Measurements from ENCODE around the gene TNN.

The TNN gene

DNA sequence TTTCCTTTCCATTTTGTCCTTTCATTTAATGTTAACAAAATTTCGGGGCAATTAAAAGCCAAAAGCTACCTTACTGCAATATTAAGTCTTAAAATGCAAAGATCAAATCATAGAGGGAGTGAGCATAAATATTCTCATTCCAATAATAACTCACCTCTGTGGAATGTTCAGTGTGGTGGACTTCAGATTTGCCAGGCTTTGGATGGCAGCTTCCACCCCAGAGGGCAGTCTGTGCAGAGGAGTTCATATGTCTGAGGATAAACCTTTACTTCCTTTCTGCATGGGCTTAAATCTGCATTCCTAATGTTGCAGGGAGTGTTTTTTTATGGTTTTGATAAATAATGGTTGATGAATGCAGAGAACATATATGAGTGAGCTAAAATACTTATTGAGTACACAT is 108.6 kb downstream of the TNN start:
- TF ChIP-seq GABPA (IDR thresholded peaks at IDR 0.05; ENCODE audit: low read depth), result no peak
- TF ChIP-seq SPI1 (IDR thresholded peaks at IDR 0.05; ENCODE audit: borderline replicate concordance, low read depth), result no peak
- TF ChIP-seq, protein P1, sequence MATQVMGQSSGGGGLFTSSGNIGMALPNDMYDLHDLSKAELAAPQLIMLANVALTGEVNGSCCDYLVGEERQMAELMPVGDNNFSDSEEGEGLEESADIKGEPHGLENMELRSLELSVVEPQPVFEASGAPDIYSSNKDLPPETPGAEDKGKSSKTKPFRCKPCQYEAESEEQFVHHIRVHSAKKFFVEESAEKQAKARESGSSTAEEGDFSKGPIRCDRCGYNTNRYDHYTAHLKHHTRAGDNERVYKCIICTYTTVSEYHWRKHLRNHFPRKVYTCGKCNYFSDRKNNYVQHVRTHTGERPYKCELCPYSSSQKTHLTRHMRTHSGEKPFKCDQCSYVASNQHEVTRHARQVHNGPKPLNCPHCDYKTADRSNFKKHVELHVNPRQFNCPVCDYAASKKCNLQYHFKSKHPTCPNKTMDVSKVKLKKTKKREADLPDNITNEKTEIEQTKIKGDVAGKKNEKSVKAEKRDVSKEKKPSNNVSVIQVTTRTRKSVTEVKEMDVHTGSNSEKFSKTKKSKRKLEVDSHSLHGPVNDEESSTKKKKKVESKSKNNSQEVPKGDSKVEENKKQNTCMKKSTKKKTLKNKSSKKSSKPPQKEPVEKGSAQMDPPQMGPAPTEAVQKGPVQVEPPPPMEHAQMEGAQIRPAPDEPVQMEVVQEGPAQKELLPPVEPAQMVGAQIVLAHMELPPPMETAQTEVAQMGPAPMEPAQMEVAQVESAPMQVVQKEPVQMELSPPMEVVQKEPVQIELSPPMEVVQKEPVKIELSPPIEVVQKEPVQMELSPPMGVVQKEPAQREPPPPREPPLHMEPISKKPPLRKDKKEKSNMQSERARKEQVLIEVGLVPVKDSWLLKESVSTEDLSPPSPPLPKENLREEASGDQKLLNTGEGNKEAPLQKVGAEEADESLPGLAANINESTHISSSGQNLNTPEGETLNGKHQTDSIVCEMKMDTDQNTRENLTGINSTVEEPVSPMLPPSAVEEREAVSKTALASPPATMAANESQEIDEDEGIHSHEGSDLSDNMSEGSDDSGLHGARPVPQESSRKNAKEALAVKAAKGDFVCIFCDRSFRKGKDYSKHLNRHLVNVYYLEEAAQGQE (IDR thresholded peaks at IDR 0.05; ENCODE audit: insufficient replicate concordance, low read depth), result no peak
- no peak for TF ChIP-seq POLR2AphosphoS5 (IDR thresholded peaks at IDR 0.05; ENCODE audit: low read depth)
- TF ChIP-seq, protein P2, sequence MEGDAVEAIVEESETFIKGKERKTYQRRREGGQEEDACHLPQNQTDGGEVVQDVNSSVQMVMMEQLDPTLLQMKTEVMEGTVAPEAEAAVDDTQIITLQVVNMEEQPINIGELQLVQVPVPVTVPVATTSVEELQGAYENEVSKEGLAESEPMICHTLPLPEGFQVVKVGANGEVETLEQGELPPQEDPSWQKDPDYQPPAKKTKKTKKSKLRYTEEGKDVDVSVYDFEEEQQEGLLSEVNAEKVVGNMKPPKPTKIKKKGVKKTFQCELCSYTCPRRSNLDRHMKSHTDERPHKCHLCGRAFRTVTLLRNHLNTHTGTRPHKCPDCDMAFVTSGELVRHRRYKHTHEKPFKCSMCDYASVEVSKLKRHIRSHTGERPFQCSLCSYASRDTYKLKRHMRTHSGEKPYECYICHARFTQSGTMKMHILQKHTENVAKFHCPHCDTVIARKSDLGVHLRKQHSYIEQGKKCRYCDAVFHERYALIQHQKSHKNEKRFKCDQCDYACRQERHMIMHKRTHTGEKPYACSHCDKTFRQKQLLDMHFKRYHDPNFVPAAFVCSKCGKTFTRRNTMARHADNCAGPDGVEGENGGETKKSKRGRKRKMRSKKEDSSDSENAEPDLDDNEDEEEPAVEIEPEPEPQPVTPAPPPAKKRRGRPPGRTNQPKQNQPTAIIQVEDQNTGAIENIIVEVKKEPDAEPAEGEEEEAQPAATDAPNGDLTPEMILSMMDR (IDR thresholded peaks at IDR 0.05; ENCODE audit: insufficient read depth, low read length), result no peak
- no peak for DNase-seq (ENCODE audit: low read depth in 1 of 2, low spot score in 1 of 2)

DNA sequence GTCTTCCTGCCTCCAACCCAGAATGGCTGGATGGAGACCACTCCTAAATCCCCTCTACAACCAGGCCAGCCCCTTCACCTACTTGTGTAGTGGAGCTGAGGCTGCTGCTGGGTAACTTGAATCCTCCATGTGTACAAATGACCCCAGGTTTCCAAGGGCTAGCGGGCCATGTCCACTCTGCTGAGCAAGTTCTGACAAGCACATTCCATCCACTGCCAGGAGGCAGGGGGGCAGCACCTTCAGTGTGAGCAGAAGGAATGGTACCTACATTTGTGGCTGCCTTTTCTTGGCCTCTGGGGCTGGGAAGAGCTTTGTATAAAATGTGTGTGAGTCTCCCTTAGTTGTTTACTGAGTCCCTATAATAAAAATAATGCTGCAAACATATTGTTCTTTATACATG is 110.4 kb downstream of the TNN start:
- Histone ChIP-seq H3K4me3 (replicated peaks; ENCODE audit: insufficient read depth, low read length) (no peak overlapping the region), H3K27ac (replicated peaks) (no peak overlapping the region), H3K27me3 (ENCODE audit: insufficient read depth, poor library complexity, severe bottlenecking) (peaks cover 4% of the 10 kb centered on the region)
- TF ChIP-seq, protein P2 (IDR thresholded peaks at IDR 0.05; ENCODE audit: insufficient read depth, low read length), result no peak
- no peak for TF ChIP-seq POLR2AphosphoS5 (IDR thresholded peaks at IDR 0.05; ENCODE audit: low read depth)
- no peak for DNase-seq (ENCODE audit: low read depth in 1 of 2, low spot score in 1 of 2)

More for the DNA sequence above, 108.6 kb downstream of the TNN start:
- Histone ChIP-seq H3K4me3 (replicated peaks; ENCODE audit: insufficient read depth, low read length) (no peak overlapping the region), H3K27ac (replicated peaks) (no peak overlapping the region), H3K27me3 (ENCODE audit: insufficient read depth, poor library complexity, severe bottlenecking) (no peaks in the 10 kb centered on the region)

DNA sequence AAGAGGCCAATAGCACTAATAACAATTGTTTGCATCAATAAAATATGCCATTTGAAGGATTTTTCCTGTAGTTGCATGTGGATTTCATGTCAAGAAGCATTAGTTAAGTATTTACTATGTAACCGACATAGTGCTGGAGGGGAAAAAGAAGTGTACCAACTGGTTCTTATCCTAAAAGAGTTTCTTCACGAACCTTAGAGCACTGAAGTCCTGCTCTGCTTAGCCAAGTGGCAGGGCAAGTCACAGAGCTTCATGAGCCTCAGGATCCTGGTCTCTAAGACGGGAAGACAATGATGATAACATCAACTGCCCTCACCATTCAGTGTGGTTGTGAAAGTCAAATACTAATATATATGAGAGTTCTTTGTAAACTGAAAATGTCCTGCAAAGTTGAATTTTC is 110.8 kb downstream of the TNN start:
- TF ChIP-seq, protein P1 (IDR thresholded peaks at IDR 0.05; ENCODE audit: insufficient replicate concordance, low read depth), result no peak
- TF ChIP-seq GABPA (IDR thresholded peaks at IDR 0.05; ENCODE audit: low read depth) (no peak), POLR2AphosphoS5 (IDR thresholded peaks at IDR 0.05; ENCODE audit: low read depth) (no peak), SPI1 (IDR thresholded peaks at IDR 0.05; ENCODE audit: borderline replicate concordance, low read depth) (no peak)
- TF ChIP-seq, protein P2 (IDR thresholded peaks at IDR 0.05; ENCODE audit: insufficient read depth, low read length), result no peak
- no peak for DNase-seq (ENCODE audit: low read depth in 1 of 2, low spot score in 1 of 2)
- H3K27ac ChIP-seq (replicated peaks), result no peak overlapping the region
- peaks cover 4% of the 10 kb centered on the region for H3K27me3 ChIP-seq (ENCODE audit: insufficient read depth, poor library complexity, severe bottlenecking)
- no peak overlapping the region for H3K4me3 ChIP-seq (replicated peaks; ENCODE audit: insufficient read depth, low read length)

DNA sequence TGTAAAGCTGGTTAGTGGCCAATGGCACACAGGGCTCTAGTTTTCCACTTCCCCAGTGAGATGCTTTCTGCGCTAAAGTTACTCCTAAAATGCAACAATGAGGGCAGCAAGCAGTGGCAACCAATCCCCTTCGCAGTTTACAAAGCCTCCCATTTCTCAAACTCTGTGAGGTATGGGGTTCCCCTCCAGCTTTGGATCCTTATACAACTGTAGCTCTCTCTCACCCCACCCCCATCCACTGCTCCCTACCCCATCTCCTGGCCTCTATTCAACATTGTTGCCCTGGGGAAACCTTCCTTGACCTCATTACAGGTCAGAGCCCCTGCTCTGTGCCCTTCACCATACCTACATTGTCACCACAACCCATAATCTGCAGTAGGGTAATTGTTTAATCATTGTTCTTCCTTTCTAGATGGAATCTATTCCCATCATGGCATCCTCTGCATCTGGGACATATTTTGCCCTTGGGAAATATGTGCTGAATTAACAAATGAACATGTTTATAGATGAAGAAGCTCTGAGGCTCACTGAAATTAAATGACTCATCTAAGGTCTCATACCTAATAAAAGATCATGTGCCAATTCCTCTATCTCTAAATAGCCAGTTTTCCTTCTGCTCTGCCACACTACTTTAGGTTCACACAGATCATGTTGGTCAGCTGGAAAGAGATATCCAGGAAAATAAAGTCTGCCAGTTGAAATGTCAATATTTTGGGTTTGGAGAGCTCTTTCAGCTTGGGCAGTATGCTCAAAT is 112.4 kb downstream of the TNN start:
- peaks cover 4% of the 10 kb centered on the region for H3K27me3 ChIP-seq (ENCODE audit: insufficient read depth, poor library complexity, severe bottlenecking)
- no peak for DNase-seq (ENCODE audit: low read depth in 1 of 2, low spot score in 1 of 2)
- TF ChIP-seq POLR2AphosphoS5 (IDR thresholded peaks at IDR 0.05; ENCODE audit: low read depth), result no peak
- no peak for TF ChIP-seq GABPA (IDR thresholded peaks at IDR 0.05; ENCODE audit: low read depth)
- TF ChIP-seq SPI1 (IDR thresholded peaks at IDR 0.05; ENCODE audit: borderline replicate concordance, low read depth), result no peak
- TF ChIP-seq, protein P1 (IDR thresholded peaks at IDR 0.05; ENCODE audit: insufficient replicate concordance, low read depth), result no peak
- TF ChIP-seq, protein P2 (IDR thresholded peaks at IDR 0.05; ENCODE audit: insufficient read depth, low read length), result no peak
- no peak overlapping the region for H3K27ac ChIP-seq (replicated peaks)
- no peak overlapping the region for H3K4me3 ChIP-seq (replicated peaks; ENCODE audit: insufficient read depth, low read length)

All from HL-60 (cell line).